Measurements from ENCODE around the gene RFX4. TPM values are rescaled to one million over a fixed set of nuclear protein-coding genes. Genes with fewer than 3 reads are reported as not detected.
A peak's percentile ranks its signal among the peaks of the same experiment; 100 is the strongest.

The RFX4 gene
- total and polyA plus RNA-seq, 2 donors from 2014 or later: not detected

- intact Hi-C loops (cut with DNase I): no loop called here
- Histone ChIP-seq H3K4me1 (ENCODE audit: control insufficient read depth in 2 of 3, insufficient read depth in 2 of 3, low read depth in 1 of 3, low read length in 3 of 3) (no peaks in the 10 kb centered on the region), H3K27me3 (ENCODE audit: control insufficient read depth, insufficient read depth, low read length) (no peaks in the 10 kb centered on the region), H3K4me3 (ENCODE audit: low read length in 3 of 3) (no peak overlapping the region), H3K36me3 (ENCODE audit: control insufficient read depth in 2 of 3, insufficient read depth in 3 of 3, low read length in 3 of 3) (no peaks in the 10 kb centered on the region), H3K27ac (ENCODE audit: low read depth in 2 of 2, low read length in 2 of 2) (no peak overlapping the region), H3K9ac (ENCODE audit: low read length in 3 of 3) (no peak overlapping the region), H3K9me3 (ENCODE audit: control insufficient read depth in 2 of 3, insufficient read depth in 1 of 3, low read length in 3 of 3) (no peaks in the 10 kb centered on the region)
- DNase-seq: no peak
- FAIRE-seq: no peak
- TF ChIP-seq CTCF (IDR thresholded peaks at IDR 0.05; ENCODE audit: borderline replicate concordance, extremely low read depth, insufficient read depth): no peak
Measured at GRCh38 chr12:106675651-106676435, 93.0 kb downstream of the RFX4 start.

GRCh38 chr12:106679574-106679973 is 96.8 kb downstream of the RFX4 start:
- intact Hi-C loops (cut with DNase I): no loop called here

GRCh38 chr12:106680280-106680679 is 97.5 kb downstream of the RFX4 start:
- H3K9me3 ChIP-seq (ENCODE audit: control insufficient read depth in 2 of 3, insufficient read depth in 1 of 3, low read length in 3 of 3): no peaks in the 10 kb centered on the region
- H3K27ac ChIP-seq (ENCODE audit: low read depth in 2 of 2, low read length in 2 of 2): no peak overlapping the region
- intact Hi-C loops (cut with DNase I): no loop called here
- no peaks in the 10 kb centered on the region for H3K4me1 ChIP-seq (ENCODE audit: control insufficient read depth in 2 of 3, insufficient read depth in 2 of 3, low read depth in 1 of 3, low read length in 3 of 3)
- H3K27me3 ChIP-seq (ENCODE audit: control insufficient read depth, insufficient read depth, low read length): no peaks in the 10 kb centered on the region
- no peak for TF ChIP-seq CTCF (IDR thresholded peaks at IDR 0.05; ENCODE audit: borderline replicate concordance, extremely low read depth, insufficient read depth)
- DNase-seq: no peak
- no peak for FAIRE-seq
- H3K36me3 ChIP-seq (ENCODE audit: control insufficient read depth in 2 of 3, insufficient read depth in 3 of 3, low read length in 3 of 3): no peaks in the 10 kb centered on the region
- no peak overlapping the region for H3K4me3 ChIP-seq (ENCODE audit: low read length in 3 of 3)
- no peak overlapping the region for H3K9ac ChIP-seq (ENCODE audit: low read length in 3 of 3)

More at GRCh38 chr12:106679574-106679973, 96.8 kb downstream of the RFX4 start:
- Histone ChIP-seq H3K4me1 (ENCODE audit: control insufficient read depth in 2 of 3, insufficient read depth in 2 of 3, low read depth in 1 of 3, low read length in 3 of 3) (no peaks in the 10 kb centered on the region), H3K4me3 (ENCODE audit: low read length in 3 of 3) (no peak overlapping the region), H3K9ac (ENCODE audit: low read length in 3 of 3) (no peak overlapping the region), H3K9me3 (ENCODE audit: control insufficient read depth in 2 of 3, insufficient read depth in 1 of 3, low read length in 3 of 3) (no peaks in the 10 kb centered on the region), H3K27ac (ENCODE audit: low read depth in 2 of 2, low read length in 2 of 2) (no peak overlapping the region), H3K36me3 (ENCODE audit: control insufficient read depth in 2 of 3, insufficient read depth in 3 of 3, low read length in 3 of 3) (no peaks in the 10 kb centered on the region), H3K27me3 (ENCODE audit: control insufficient read depth, insufficient read depth, low read length) (no peaks in the 10 kb centered on the region)
- FAIRE-seq (no peak), DNase-seq (peak in 2 of 5 donors; percentile 3 to 19)
- no peak for TF ChIP-seq CTCF (IDR thresholded peaks at IDR 0.05; ENCODE audit: borderline replicate concordance, extremely low read depth, insufficient read depth)
